H1 (cell line): ENCODE measurements around the gene TMEM18. TPM values are rescaled to one million over a fixed set of nuclear protein-coding genes. Genes with fewer than 3 reads are reported as not detected.

Source experiments
- CTCF ChIA-PET: fragments of 300-600 bp; sonication (Branson Sonifier 250); formaldehyde crosslinking; loops from one replicate; lab custom pipeline; 2021; ENCODE audit not compliant: partially characterized antibody; lab: Charles Lee
- POLR2A ChIA-PET: fragments of 300-600 bp; sonication (Branson Sonifier 250); formaldehyde crosslinking; loops from one replicate; lab custom pipeline; 2021; ENCODE audit warnings: inconsistent platforms; ENCODE audit not compliant: partially characterized antibody; lab: Charles Lee
- DNase-seq, 2 experiments: peaks; one replicate each; pipeline versions ENCODE4 v3.0.0 to v3.0.0-alpha.2; 2010 to 2022; ENCODE audit warnings: low spot score in 2 of 2, low read depth in 1 of 2, mixed read lengths in 1 of 2
- FAIRE-seq: peaks from 2 replicates; lab custom pipeline; 2011; peaks lifted over from hg19 to GRCh38; lab: Jason Lieb, UNC
- H2AFZ ChIP-seq: 2 replicates; pipeline ENCODE4 v1.8.1; 2012; ENCODE audit warnings: low read length, inconsistent platforms
- H2AK5ac ChIP-seq: 2 replicates; pipeline ENCODE4 v1.6.1; 2013; ENCODE audit warnings: low read depth, low read length
- H2BK120ac ChIP-seq: replicated peaks from 2 replicates; pipeline ENCODE3; 2013; ENCODE audit warnings: low read depth, low read length, inconsistent platforms
- H2BK12ac ChIP-seq: 2 replicates; pipeline ENCODE4 v1.6.1; 2013; ENCODE audit warnings: low read depth, low read length
- H2BK15ac ChIP-seq: 2 replicates; pipeline ENCODE4 v1.6.1; 2013; ENCODE audit warnings: low read length
- H2BK20ac ChIP-seq: 2 replicates; pipeline ENCODE4 v1.6.1; 2013; ENCODE audit warnings: low read length
- H2BK5ac ChIP-seq: 2 replicates; pipeline ENCODE4 v1.6.1; 2013; ENCODE audit warnings: low read depth, low read length
- H3K14ac ChIP-seq: 2 replicates; pipeline ENCODE4 v1.6.1; 2013; ENCODE audit warnings: inconsistent platforms; ENCODE audit not compliant: insufficient read length
- H3K18ac ChIP-seq: 2 replicates; pipeline ENCODE4 v1.6.1; 2013; ENCODE audit warnings: low read length; ENCODE audit errors: extremely low read depth
- H3K23ac ChIP-seq: 2 replicates; pipeline ENCODE4 v1.6.1; 2013; ENCODE audit warnings: inconsistent platforms; ENCODE audit not compliant: insufficient read length
- H3K23me2 ChIP-seq: 2 replicates; pipeline ENCODE4 v1.6.1; 2013; ENCODE audit warnings: low read depth, low read length
- H3K27ac ChIP-seq: 2 replicates; pipeline ENCODE4 v1.6.1; 2011; ENCODE audit warnings: low read depth, low read length, inconsistent platforms
- H3K27me3 ChIP-seq, 4 experiments: replicated peaks in 1 of 4; 1 replicate in 1 of 4; 2 replicates in 3 of 4; pipeline versions ENCODE4 v1.6.1 to v1.8.1; 2011 to 2013; ENCODE audit warnings: low read length in 3 of 4, mild to moderate bottlenecking in 3 of 4, inconsistent platforms in 2 of 4, mixed read lengths in 2 of 4, moderate library complexity in 1 of 4; ENCODE audit not compliant: control insufficient read depth in 3 of 4, insufficient read depth in 3 of 4; ENCODE audit errors: extremely low read depth in 1 of 4
- H3K36me3 ChIP-seq, 4 experiments: 2 replicates each; pipeline versions ENCODE4 v1.6.1 to v1.8.1; 2011 to 2013; ENCODE audit warnings: mild to moderate bottlenecking in 4 of 4, low read length in 3 of 4, moderate library complexity in 2 of 4, control low read depth in 1 of 4, inconsistent platforms in 1 of 4; ENCODE audit not compliant: insufficient read depth in 4 of 4, control insufficient read depth in 2 of 4
- H3K4ac ChIP-seq: replicated peaks from 2 replicates; pipeline ENCODE3; 2013; ENCODE audit warnings: low read length, low read depth, mixed read lengths, inconsistent platforms; ENCODE audit not compliant: insufficient read length
- H3K4me1 ChIP-seq, 4 experiments: replicated peaks in 1 of 4; 1 replicate in 1 of 4; 2 replicates in 3 of 4; pipeline versions ENCODE4 v1.6.1 to v1.8.1; 2011 to 2013; ENCODE audit warnings: low read length in 3 of 4, inconsistent platforms in 2 of 4, mixed read lengths in 1 of 4; ENCODE audit not compliant: insufficient read depth in 4 of 4, control insufficient read depth in 3 of 4
- H3K4me2 ChIP-seq, 2 experiments: 2 replicates each; pipeline versions ENCODE4 v1.6.1 to v1.8.1; 2011 to 2013; ENCODE audit warnings: low read depth in 2 of 2, low read length in 2 of 2, control low read depth in 1 of 2, inconsistent platforms in 1 of 2, mild to moderate bottlenecking in 1 of 2; ENCODE audit not compliant: insufficient read depth in 1 of 2
- H3K4me3 ChIP-seq, 4 experiments: fragments of 200-600, 300-600 bp in 1 of 4; sonication (generic), shearing (Covaris generic), sonication (Bioruptor Twin) in 1 of 4; 2 replicates each; pipeline versions ENCODE4 v1.5.1 to v1.8.1; 2011 to 2016; ENCODE audit warnings: low read length in 4 of 4, low read depth in 3 of 4, control low read depth in 2 of 4, inconsistent platforms in 2 of 4, mild to moderate bottlenecking in 2 of 4, mixed read lengths in 1 of 4, moderate library complexity in 1 of 4; ENCODE audit not compliant: insufficient read depth in 2 of 4; ENCODE audit errors: extremely low read depth in 1 of 4
- H3K56ac ChIP-seq: replicated peaks from 2 replicates; pipeline ENCODE3; 2013; ENCODE audit warnings: low read depth, mild to moderate bottlenecking, mixed read lengths, low read length, inconsistent platforms; ENCODE audit not compliant: insufficient read length
- H3K79me1 ChIP-seq: 2 replicates; pipeline ENCODE4 v1.6.1; 2013; ENCODE audit warnings: low read depth, low read length, control low read depth
- H3K79me2 ChIP-seq, 2 experiments: 2 replicates each; pipeline versions ENCODE4 v1.6.1 to v1.8.1; 2012 to 2013; ENCODE audit warnings: low read length in 2 of 2, mild to moderate bottlenecking in 2 of 2, inconsistent platforms in 1 of 2; ENCODE audit not compliant: insufficient read depth in 2 of 2, control insufficient read depth in 1 of 2
- H3K9ac ChIP-seq, 4 experiments: replicated peaks in 1 of 4; 1 replicate in 1 of 4; 2 replicates in 3 of 4; pipeline versions ENCODE4 v1.6.1 to v1.8.1; 2011 to 2013; ENCODE audit warnings: low read depth in 3 of 4, low read length in 3 of 4, control low read depth in 2 of 4, mild to moderate bottlenecking in 2 of 4, moderate library complexity in 2 of 4, inconsistent platforms in 1 of 4; ENCODE audit errors: extremely low read depth in 1 of 4
- H3K9me3 ChIP-seq, 2 experiments: 2 replicates each; pipeline versions ENCODE4 v1.6.1 to v1.8.1; 2012 to 2013; ENCODE audit warnings: mild to moderate bottlenecking in 2 of 2, moderate library complexity in 2 of 2, control low read depth in 1 of 2, inconsistent platforms in 1 of 2, low read depth in 1 of 2, low read length in 1 of 2, mixed read lengths in 1 of 2; ENCODE audit not compliant: insufficient read depth in 2 of 2
- H4K20me1 ChIP-seq, 2 experiments: replicated peaks in 1 of 2; 2 replicates each; pipeline versions ENCODE3 to v1.8.1; 2011 to 2013; ENCODE audit warnings: inconsistent platforms in 2 of 2, low read length in 2 of 2, mild to moderate bottlenecking in 1 of 2; ENCODE audit not compliant: insufficient read depth in 2 of 2, control insufficient read depth in 1 of 2
- H4K5ac ChIP-seq: 2 replicates; pipeline ENCODE4 v1.6.1; 2013; ENCODE audit warnings: low read length, low read depth, mixed read lengths, inconsistent platforms; ENCODE audit not compliant: insufficient read length
- H4K8ac ChIP-seq: 2 replicates; pipeline ENCODE4 v1.8.0; 2013; ENCODE audit warnings: mild to moderate bottlenecking, moderate library complexity, low read length, inconsistent platforms; ENCODE audit not compliant: insufficient read depth; ENCODE audit errors: extremely low read depth
- H4K91ac ChIP-seq: replicated peaks from 2 replicates; pipeline ENCODE3; 2013; ENCODE audit warnings: low read length, mixed read lengths, inconsistent platforms; ENCODE audit not compliant: insufficient read length
- ASH2L ChIP-seq: fragments of 200-600, 300-600 bp; sonication (generic); IDR thresholded peaks from one replicate; pipeline ENCODE4 v1.7.1; 2017; ENCODE audit warnings: low read length
- BCL11A ChIP-seq, 2 experiments: IDR thresholded peaks; one replicate each; pipeline ENCODE4 v1.6.1; 2011; ENCODE audit warnings: low read depth in 2 of 2, low read length in 2 of 2, mild to moderate bottlenecking in 2 of 2
- KDM5A ChIP-seq: fragments of 200-600 bp; IDR thresholded peaks from 2 replicates; pipeline ENCODE4 v1.7.1; 2012; ENCODE audit warnings: mild to moderate bottlenecking, low read length, inconsistent platforms, mixed read lengths
- POLR2A ChIP-seq, 2 experiments: IDR thresholded peaks; 1 replicate in 1 of 2; 2 replicates in 1 of 2; pipeline ENCODE4 v1.6.1; 2011; ENCODE audit warnings: low read depth in 2 of 2, low read length in 2 of 2, mild to moderate bottlenecking in 2 of 2; ENCODE audit errors: control extremely low read depth in 1 of 2
- POU5F1 ChIP-seq: IDR thresholded peaks from 2 replicates; pipeline ENCODE4 v1.6.1; 2011; ENCODE audit warnings: low read depth, mild to moderate bottlenecking, low read length, moderate library complexity
- SP1 ChIP-seq: IDR thresholded peaks from 2 replicates; pipeline ENCODE4 v1.6.1; 2011; ENCODE audit warnings: low read depth, low read length
- WGBS, 2 experiments: shearing (Covaris generic) in 1 of 2; methylation state at CpG; one replicate each; pipeline versions ENCODE4 v1.1.6 to v1.1.7; 2013 to 2015; ENCODE audit warnings: low lambda C conversion rate in 2 of 2, mixed read lengths in 2 of 2, inconsistent platforms in 1 of 2, low coverage in 1 of 2, missing lambda C conversion rate in 1 of 2; ENCODE audit not compliant: insufficient replicate concordance in 2 of 2, insufficient coverage in 1 of 2, insufficient read length in 1 of 2; ENCODE audit errors: extremely low coverage in 1 of 2, missing lambda C conversion rate in 1 of 2; 5-methylcytosine and 5-hydroxymethylcytosine counted together
- polyA plus RNA-seq, 7 experiments: library from polyadenylated mRNA; depleted of rRNA in 3 of 7; stranded (reverse) in 5 of 7; unstranded in 2 of 7; fragments of >200 nt in 5 of 7; fragments of 200-250 nt in 2 of 7; gene quantifications; 1 replicate in 5 of 7; 2 replicates in 1 of 7; 4 replicates in 1 of 7; pipeline versions ENCODE4 v1.2.1 to v1.2.3, GENCODE V29; 2011 to 2013; ENCODE audit warnings: missing spikeins in 2 of 7, mixed read lengths in 2 of 7
- total RNA-seq: library from RNA; stranded (reverse); fragmentation: NEBNext Ultra II Directional; extraction: Animal tissue kit (Norgen Biotek cat#: 25700); gene quantifications from 2 replicates; pipeline ENCODE4 v1.2.1, GENCODE V29; 2021
- TF ChIP-seq, protein P1 (sequence below): IDR thresholded peaks from 2 replicates; pipeline ENCODE4 v1.6.1; 2011; ENCODE audit warnings: low read length, improper control_type of control experiment

The TMEM18 gene
- total and polyA plus RNA-seq, 2 of the 8 experiments (the other 6 are each of a cell fraction or from before 2014, with no cell fraction given), result 22.4 to 27.1 TPM

- DNase-seq, result no peak
- Histone ChIP-seq H3K18ac (no peak overlapping the region), H4K5ac (no peak overlapping the region), H3K9ac (no peak overlapping the region), H3K4ac (no peak overlapping the region), H2AK5ac (no peak overlapping the region), H3K23me2 (no peaks in the 10 kb centered on the region), H2BK20ac (no peak overlapping the region), H3K4me3 (no peak overlapping the region), H2BK15ac (no peak overlapping the region), H3K4me2 (no peak overlapping the region), H3K27me3 (no peaks in the 10 kb centered on the region), H4K20me1 (peaks cover 0 to 5% of the 10 kb centered on the region in 2 experiments), H3K27ac (no peak overlapping the region), H3K14ac (no peak overlapping the region), H2BK120ac (no peak overlapping the region), H3K79me2 (no peaks in the 10 kb centered on the region), H3K56ac (no peak overlapping the region), H2BK12ac (no peak overlapping the region), H2AFZ (no peak overlapping the region), H3K79me1 (no peaks in the 10 kb centered on the region; the same call in none of the 2 replicates), H3K9me3 (peaks cover 16 to 17% of the 10 kb centered on the region in 2 experiments), H3K4me1 (no peaks in the 10 kb centered on the region), H4K91ac (no peak overlapping the region), H2BK5ac (no peak overlapping the region), H4K8ac (no peak overlapping the region), H3K36me3 (peaks cover 7 to 34% (median 29%) of the 10 kb centered on the region in 4 experiments; a peak in 6 of 8 replicates), H3K23ac (no peak overlapping the region)
- TF ChIP-seq KDM5A (no peak), SP1 (no peak), ASH2L (no peak), POU5F1 (no peak), BCL11A (IDR thresholded peaks at IDR 0.05; ENCODE audit: low read depth in 2 of 2, low read length in 2 of 2) (no peak), POLR2A (IDR thresholded peaks at IDR 0.05; ENCODE audit: control extremely low read depth in 1 of 2, low read depth in 2 of 2, low read length in 2 of 2) (no peak)
- TF ChIP-seq, protein P1, sequence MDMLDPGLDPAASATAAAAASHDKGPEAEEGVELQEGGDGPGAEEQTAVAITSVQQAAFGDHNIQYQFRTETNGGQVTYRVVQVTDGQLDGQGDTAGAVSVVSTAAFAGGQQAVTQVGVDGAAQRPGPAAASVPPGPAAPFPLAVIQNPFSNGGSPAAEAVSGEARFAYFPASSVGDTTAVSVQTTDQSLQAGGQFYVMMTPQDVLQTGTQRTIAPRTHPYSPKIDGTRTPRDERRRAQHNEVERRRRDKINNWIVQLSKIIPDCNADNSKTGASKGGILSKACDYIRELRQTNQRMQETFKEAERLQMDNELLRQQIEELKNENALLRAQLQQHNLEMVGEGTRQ, result no peak
- POLR2A ChIA-PET, result interaction anchor here (1.0 kb wide), 1 partner anchor 8 kb away, joined by 3 read pairs; no protein-coding TSS in a partner anchor
- CTCF ChIA-PET, result interaction anchor here (0.6 to 2.3 kb wide), 11 partner anchors 8 to 536 kb away, joined by 3 to 8 read pairs (median 4); no protein-coding TSS in a partner anchor
- WGBS, 2 experiments, result 91% methylated on average over 15 of the region's 15 CpGs; no CpG with 5 or more reads in 1 of the 2 experiments
- no peak for FAIRE-seq
These were observed 10.8 kb downstream of the TMEM18 start for GRCh38 chr2:666441-666840.
